Measurements from ENCODE around the gene RUFY1.
"Not testable (repeated sequence)": the region's sequence is repeated elsewhere in the genome, so short reads cannot be mapped to it uniquely, and the experiment has no call there.

Gene RUFY1

DNA sequence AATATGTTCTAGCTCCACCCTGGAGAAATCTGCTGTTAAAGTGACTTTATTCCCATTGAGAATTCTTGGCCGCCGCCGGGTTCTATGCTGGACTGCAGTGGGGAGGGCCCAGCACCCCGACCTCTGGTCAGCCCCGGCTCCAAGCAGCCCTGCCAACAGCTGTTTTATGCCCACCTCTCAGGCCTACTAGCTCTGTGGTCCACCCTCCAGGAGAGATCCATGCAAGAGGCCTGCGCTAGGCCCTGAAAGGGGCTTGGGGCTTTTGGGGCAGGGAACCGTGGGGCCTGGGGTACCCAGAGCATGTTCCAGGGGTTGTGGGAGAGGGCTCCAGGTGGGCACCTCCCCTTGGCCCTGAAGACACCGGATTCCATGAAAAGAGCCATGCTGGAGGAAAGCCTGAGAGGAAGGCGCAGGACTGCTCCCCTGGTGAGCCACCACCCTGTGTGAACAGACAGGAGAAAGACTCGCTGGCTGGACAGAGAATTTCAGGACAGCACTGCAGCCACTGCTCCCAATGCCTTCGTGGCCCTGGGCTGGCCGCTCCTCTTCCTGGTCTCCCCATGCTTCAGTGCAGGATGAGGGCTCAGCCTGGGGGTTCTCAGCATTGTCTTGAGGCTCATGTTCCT is 44.6 kb upstream of the RUFY1 start:
- no peak overlapping the region for H2BK5ac ChIP-seq (ENCODE audit: low read length)
- no peak overlapping the region for H3K9ac ChIP-seq (ENCODE audit: low read length)
- H3K4me2 ChIP-seq (ENCODE audit: low read length): no peak overlapping the region
- no CpG with 5 or more reads among the region's 12 CpGs for WGBS (ENCODE audit: extremely low coverage, insufficient coverage, low lambda C conversion rate)
- no peak overlapping the region for H2AK5ac ChIP-seq (ENCODE audit: low read length)
- H4K8ac ChIP-seq (ENCODE audit: low read depth, low read length): no peak overlapping the region
- no peak for DNase-seq
- H3K18ac ChIP-seq (ENCODE audit: low read length): no peak overlapping the region
- H3K4me3 ChIP-seq (ENCODE audit: low read length): no peak overlapping the region
- H2BK120ac ChIP-seq (ENCODE audit: low read depth, low read length): no peak overlapping the region
- H3K23ac ChIP-seq (ENCODE audit: low read length): no peak overlapping the region
- no peak overlapping the region for H3K4ac ChIP-seq (ENCODE audit: low read depth, low read length)
- no peak overlapping the region for H2BK15ac ChIP-seq (replicated peaks; ENCODE audit: low read depth)
- H3K79me1 ChIP-seq (ENCODE audit: low read length): no peaks in the 10 kb centered on the region
- no peaks in the 10 kb centered on the region for H3K36me3 ChIP-seq (ENCODE audit: control insufficient read depth, insufficient read depth, low read length)
- no peak overlapping the region for H3K27ac ChIP-seq (ENCODE audit: low read depth, low read length)
- no peak overlapping the region for H3K56ac ChIP-seq (ENCODE audit: low read length)
- H3K4me1 ChIP-seq (ENCODE audit: control insufficient read depth, low read depth, low read length): no peaks in the 10 kb centered on the region
- no peaks in the 10 kb centered on the region for H3K27me3 ChIP-seq (ENCODE audit: insufficient read depth, low read length, poor library complexity)
- H3K79me2 ChIP-seq (ENCODE audit: control insufficient read depth, insufficient read depth, low read length): no peaks in the 10 kb centered on the region
- H4K5ac ChIP-seq (ENCODE audit: low read length): no peak overlapping the region

- H3K79me2 ChIP-seq (ENCODE audit: control insufficient read depth, insufficient read depth, low read length): no peaks in the 10 kb centered on the region
- no peak overlapping the region for H3K18ac ChIP-seq (ENCODE audit: low read length)
- H2BK120ac ChIP-seq (ENCODE audit: low read depth, low read length): no peak overlapping the region
- no peak overlapping the region for H2AK5ac ChIP-seq (ENCODE audit: low read length)
- DNase-seq: no peak
- no peaks in the 10 kb centered on the region for H3K36me3 ChIP-seq (ENCODE audit: control insufficient read depth, insufficient read depth, low read length)
- no peak overlapping the region for H3K4me3 ChIP-seq (ENCODE audit: low read length)
- no peak overlapping the region for H3K9ac ChIP-seq (ENCODE audit: low read length)
- no peak overlapping the region for H3K4me2 ChIP-seq (ENCODE audit: low read length)
- no peaks in the 10 kb centered on the region for H3K4me1 ChIP-seq (ENCODE audit: control insufficient read depth, low read depth, low read length)
- no peak overlapping the region for H3K27ac ChIP-seq (ENCODE audit: low read depth, low read length)
- H4K8ac ChIP-seq (ENCODE audit: low read depth, low read length): no peak overlapping the region
- no peak overlapping the region for H3K23ac ChIP-seq (ENCODE audit: low read length)
- WGBS (ENCODE audit: extremely low coverage, insufficient coverage, low lambda C conversion rate): no CpG with 5 or more reads among the region's 4 CpGs
- H3K56ac ChIP-seq (ENCODE audit: low read length): no peak overlapping the region
- no peak overlapping the region for H2BK5ac ChIP-seq (ENCODE audit: low read length)
- H2BK15ac ChIP-seq (replicated peaks; ENCODE audit: low read depth): no peak overlapping the region
- no peaks in the 10 kb centered on the region for H3K79me1 ChIP-seq (ENCODE audit: low read length)
- H3K4ac ChIP-seq (ENCODE audit: low read depth, low read length): no peak overlapping the region
- no peaks in the 10 kb centered on the region for H3K27me3 ChIP-seq (ENCODE audit: insufficient read depth, low read length, poor library complexity)
- H4K5ac ChIP-seq (ENCODE audit: low read length): no peak overlapping the region
Measured at GRCh38 chr5:179509239-179509638, 41.1 kb upstream of the RUFY1 start.

- no peak overlapping the region for H3K4me3 ChIP-seq (ENCODE audit: low read length)
- no peak overlapping the region for H3K27ac ChIP-seq (ENCODE audit: low read depth, low read length)
- no CpG with 5 or more reads among the region's 1 CpG for WGBS (ENCODE audit: extremely low coverage, insufficient coverage, low lambda C conversion rate)
- H3K56ac ChIP-seq (ENCODE audit: low read length): no peak overlapping the region
- H3K23ac ChIP-seq (ENCODE audit: low read length): no peak overlapping the region
- no peak overlapping the region for H3K4me2 ChIP-seq (ENCODE audit: low read length)
- H3K79me1 ChIP-seq (ENCODE audit: low read length): no peaks in the 10 kb centered on the region
- no peak overlapping the region for H2BK15ac ChIP-seq (replicated peaks; ENCODE audit: low read depth)
- H3K4me1 ChIP-seq (ENCODE audit: control insufficient read depth, low read depth, low read length): no peaks in the 10 kb centered on the region
- no peak overlapping the region for H2BK5ac ChIP-seq (ENCODE audit: low read length)
- H3K36me3 ChIP-seq (ENCODE audit: control insufficient read depth, insufficient read depth, low read length): no peaks in the 10 kb centered on the region
- H2BK120ac ChIP-seq (ENCODE audit: low read depth, low read length): no peak overlapping the region
- no peak overlapping the region for H3K18ac ChIP-seq (ENCODE audit: low read length)
- DNase-seq: no peak
- no peaks in the 10 kb centered on the region for H3K27me3 ChIP-seq (ENCODE audit: insufficient read depth, low read length, poor library complexity)
- no peak overlapping the region for H2AK5ac ChIP-seq (ENCODE audit: low read length)
- no peak overlapping the region for H4K5ac ChIP-seq (ENCODE audit: low read length)
- no peak overlapping the region for H3K9ac ChIP-seq (ENCODE audit: low read length)
- H3K79me2 ChIP-seq (ENCODE audit: control insufficient read depth, insufficient read depth, low read length): no peaks in the 10 kb centered on the region
- H4K8ac ChIP-seq (ENCODE audit: low read depth, low read length): no peak overlapping the region
- H3K4ac ChIP-seq (ENCODE audit: low read depth, low read length): no peak overlapping the region
Measured at GRCh38 chr5:179509845-179510244, 40.5 kb upstream of the RUFY1 start.

DNA sequence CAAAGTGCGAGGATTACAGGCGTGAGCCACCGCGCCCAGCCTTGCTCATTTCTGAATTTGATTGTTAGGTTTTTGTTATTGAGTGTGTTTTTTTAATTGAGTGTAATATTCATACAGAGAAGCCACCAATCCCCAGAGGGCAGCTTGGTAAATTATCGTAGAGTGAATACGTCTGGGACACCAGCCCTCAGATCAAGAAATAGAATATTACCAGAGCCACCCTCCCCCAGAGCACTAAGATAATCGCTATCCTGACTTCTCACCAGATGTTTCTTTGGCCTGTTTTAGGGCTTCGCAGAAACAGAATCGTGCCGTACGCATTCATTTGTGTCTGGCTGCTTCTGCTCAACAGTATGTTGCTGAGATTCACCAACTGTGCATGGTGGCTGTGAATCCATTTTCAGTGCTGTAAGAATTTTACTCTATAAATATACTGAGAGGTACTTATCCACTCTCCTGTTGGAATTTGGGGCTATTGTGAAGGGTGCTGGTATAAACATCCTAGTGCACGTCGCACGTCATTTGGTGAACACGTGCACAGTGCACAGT is 37.8 kb upstream of the RUFY1 start:
- peak overlapping the region; percentile 56 for H3K56ac ChIP-seq (ENCODE audit: low read length)
- H2BK15ac ChIP-seq (replicated peaks; ENCODE audit: low read depth): no peak overlapping the region
- H2AK5ac ChIP-seq (ENCODE audit: low read length): no peak overlapping the region
- no peak overlapping the region for H3K4me2 ChIP-seq (ENCODE audit: low read length)
- no peak overlapping the region for H4K5ac ChIP-seq (ENCODE audit: low read length)
- H3K9ac ChIP-seq (ENCODE audit: low read length): no peak overlapping the region
- H3K4me1 ChIP-seq (ENCODE audit: control insufficient read depth, low read depth, low read length): no peaks in the 10 kb centered on the region
- no peak overlapping the region for H3K4me3 ChIP-seq (ENCODE audit: low read length)
- no peaks in the 10 kb centered on the region for H3K79me1 ChIP-seq (ENCODE audit: low read length)
- no CpG with 5 or more reads among the region's 15 CpGs for WGBS (ENCODE audit: extremely low coverage, insufficient coverage, low lambda C conversion rate)
- H3K27me3 ChIP-seq (ENCODE audit: insufficient read depth, low read length, poor library complexity): no peaks in the 10 kb centered on the region
- DNase-seq: no peak
- no peaks in the 10 kb centered on the region for H3K36me3 ChIP-seq (ENCODE audit: control insufficient read depth, insufficient read depth, low read length)
- H2BK120ac ChIP-seq (ENCODE audit: low read depth, low read length): no peak overlapping the region
- no peak overlapping the region for H2BK5ac ChIP-seq (ENCODE audit: low read length)
- H4K8ac ChIP-seq (ENCODE audit: low read depth, low read length): no peak overlapping the region
- H3K27ac ChIP-seq (ENCODE audit: low read depth, low read length): no peak overlapping the region
- H3K4ac ChIP-seq (ENCODE audit: low read depth, low read length): no peak overlapping the region
- H3K23ac ChIP-seq (ENCODE audit: low read length): no peak overlapping the region
- H3K18ac ChIP-seq (ENCODE audit: low read length): no peak overlapping the region
- H3K79me2 ChIP-seq (ENCODE audit: control insufficient read depth, insufficient read depth, low read length): no peaks in the 10 kb centered on the region

GRCh38 chr5:179515501-179515900 is 34.9 kb upstream of the RUFY1 start:
- not testable (repeated sequence) for DNase-seq
- WGBS (ENCODE audit: extremely low coverage, insufficient coverage, low lambda C conversion rate): no CpG with 5 or more reads among the region's 7 CpGs

DNA sequence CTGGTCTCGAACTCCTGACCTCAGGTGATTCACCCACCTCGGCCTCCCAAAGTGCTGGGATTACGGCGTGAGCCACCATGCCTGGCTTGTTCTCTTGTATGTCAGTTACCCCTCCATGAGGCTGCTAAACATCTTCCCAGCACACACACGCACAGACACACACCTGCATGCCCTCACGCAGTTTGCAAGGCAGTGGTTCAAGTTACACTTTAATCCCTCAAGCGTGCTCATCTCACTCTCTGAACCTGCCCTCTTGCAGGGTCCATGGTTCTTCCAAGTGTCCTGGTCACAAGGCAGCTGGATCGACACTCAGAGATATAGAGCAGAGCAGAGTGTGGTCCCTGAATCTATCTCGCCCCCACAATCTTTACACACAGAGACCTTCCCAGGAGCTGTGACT is 34.1 kb upstream of the RUFY1 start:
- H3K36me3 ChIP-seq (ENCODE audit: control insufficient read depth, insufficient read depth, low read length): no peaks in the 10 kb centered on the region
- no peaks in the 10 kb centered on the region for H3K79me2 ChIP-seq (ENCODE audit: control insufficient read depth, insufficient read depth, low read length)
- H3K9ac ChIP-seq (ENCODE audit: low read length): no peak overlapping the region
- no peak overlapping the region for H4K8ac ChIP-seq (ENCODE audit: low read depth, low read length)
- no CpG with 5 or more reads among the region's 9 CpGs for WGBS (ENCODE audit: extremely low coverage, insufficient coverage, low lambda C conversion rate)
- no peak overlapping the region for H2BK15ac ChIP-seq (replicated peaks; ENCODE audit: low read depth)
- no peaks in the 10 kb centered on the region for H3K27me3 ChIP-seq (ENCODE audit: insufficient read depth, low read length, poor library complexity)
- DNase-seq: no peak
- no peak overlapping the region for H3K4me2 ChIP-seq (ENCODE audit: low read length)
- H3K56ac ChIP-seq (ENCODE audit: low read length): peak overlapping the region; percentile 40
- no peaks in the 10 kb centered on the region for H3K79me1 ChIP-seq (ENCODE audit: low read length)
- H3K4me1 ChIP-seq (ENCODE audit: control insufficient read depth, low read depth, low read length): no peaks in the 10 kb centered on the region
- no peak overlapping the region for H2BK120ac ChIP-seq (ENCODE audit: low read depth, low read length)
- H3K18ac ChIP-seq (ENCODE audit: low read length): no peak overlapping the region
- H2AK5ac ChIP-seq (ENCODE audit: low read length): no peak overlapping the region
- no peak overlapping the region for H4K5ac ChIP-seq (ENCODE audit: low read length)
- no peak overlapping the region for H3K23ac ChIP-seq (ENCODE audit: low read length)
- no peak overlapping the region for H3K4ac ChIP-seq (ENCODE audit: low read depth, low read length)
- H3K27ac ChIP-seq (ENCODE audit: low read depth, low read length): no peak overlapping the region
- H2BK5ac ChIP-seq (ENCODE audit: low read length): no peak overlapping the region
- no peak overlapping the region for H3K4me3 ChIP-seq (ENCODE audit: low read length)

More at GRCh38 chr5:179515501-179515900, 34.9 kb upstream of the RUFY1 start:
- H2BK15ac ChIP-seq (replicated peaks; ENCODE audit: low read depth); H3K9ac ChIP-seq (ENCODE audit: low read length); H3K27ac ChIP-seq (ENCODE audit: low read depth, low read length); H4K5ac ChIP-seq (ENCODE audit: low read length); H3K4me3 ChIP-seq (ENCODE audit: low read length); H3K36me3 ChIP-seq (ENCODE audit: control insufficient read depth, insufficient read depth, low read length); H3K79me1 ChIP-seq (ENCODE audit: low read length); H3K18ac ChIP-seq (ENCODE audit: low read length); H3K79me2 ChIP-seq (ENCODE audit: control insufficient read depth, insufficient read depth, low read length); H4K8ac ChIP-seq (ENCODE audit: low read depth, low read length); H2AK5ac ChIP-seq (ENCODE audit: low read length); H3K4me1 ChIP-seq (ENCODE audit: control insufficient read depth, low read depth, low read length); H3K4me2 ChIP-seq (ENCODE audit: low read length); H2BK120ac ChIP-seq (ENCODE audit: low read depth, low read length); H2BK5ac ChIP-seq (ENCODE audit: low read length); H3K23ac ChIP-seq (ENCODE audit: low read length); H3K56ac ChIP-seq (ENCODE audit: low read length); H3K27me3 ChIP-seq (ENCODE audit: insufficient read depth, low read length, poor library complexity): not testable (repeated sequence)
- peak overlapping the region; percentile 55 for H3K4ac ChIP-seq (ENCODE audit: low read depth, low read length)

Data from mesendoderm (in vitro differentiated cells).